Hematopoietic multipotent progenitor cell treated with erythropoietin and hydrocortisone succinate and interleukin-3 and kit ligand, for 8 days (in vitro differentiated cells): ENCODE data around the gene ZFAND2B.

Source experiments
- DNase-seq: peaks from one replicate; pipeline ENCODE4 v3.0.0-alpha.2; 2015

Gene ZFAND2B, protein sequence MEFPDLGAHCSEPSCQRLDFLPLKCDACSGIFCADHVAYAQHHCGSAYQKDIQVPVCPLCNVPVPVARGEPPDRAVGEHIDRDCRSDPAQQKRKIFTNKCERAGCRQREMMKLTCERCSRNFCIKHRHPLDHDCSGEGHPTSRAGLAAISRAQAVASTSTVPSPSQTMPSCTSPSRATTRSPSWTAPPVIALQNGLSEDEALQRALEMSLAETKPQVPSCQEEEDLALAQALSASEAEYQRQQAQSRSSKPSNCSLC

DNA sequence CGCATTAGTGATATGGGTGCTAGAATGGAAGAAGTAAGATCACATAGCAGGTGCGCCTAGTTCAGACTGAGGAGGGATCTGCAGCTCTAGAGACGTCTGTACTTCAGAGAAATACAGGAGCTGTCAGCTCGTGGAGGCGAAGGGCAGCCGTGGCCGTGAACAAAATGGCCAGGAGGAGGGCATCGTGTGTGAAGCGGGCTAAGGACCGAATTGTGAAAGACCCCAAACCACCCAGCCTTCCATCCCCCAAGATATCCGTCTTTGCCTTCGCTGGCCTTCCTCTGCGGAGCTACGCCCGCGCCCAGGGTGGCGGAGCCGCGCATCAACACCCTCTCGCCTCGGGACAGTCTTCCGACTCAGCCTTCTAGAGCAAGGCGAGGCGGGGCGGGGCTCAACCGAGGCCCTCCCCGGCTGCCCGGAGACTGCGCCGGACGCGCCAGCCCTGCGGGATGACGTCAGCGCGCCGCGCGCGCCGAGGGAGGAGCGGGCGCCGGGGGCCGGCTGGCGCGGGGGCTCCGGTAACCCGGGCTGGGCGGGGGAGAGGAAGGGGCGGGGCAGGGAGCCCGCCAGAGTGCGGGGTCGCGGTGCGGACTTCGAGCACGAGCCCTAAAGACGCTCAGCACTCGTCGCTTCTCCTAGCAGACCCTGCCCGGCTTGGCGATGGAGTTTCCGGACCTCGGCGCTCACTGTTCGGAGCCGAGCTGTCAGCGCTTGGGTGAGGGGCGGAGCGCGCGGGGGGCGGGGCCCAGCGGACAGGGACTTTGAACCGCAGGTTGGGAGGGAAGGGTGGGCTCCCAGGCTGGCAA is at the start of gene ZFAND2B:
ZFAND2B (plus strand) TSS at position 455 of the 806 bp plus-strand sequence; CDS start at position 661, 206 bp downstream.
- DNase-seq: peak; percentile 93

DNA sequence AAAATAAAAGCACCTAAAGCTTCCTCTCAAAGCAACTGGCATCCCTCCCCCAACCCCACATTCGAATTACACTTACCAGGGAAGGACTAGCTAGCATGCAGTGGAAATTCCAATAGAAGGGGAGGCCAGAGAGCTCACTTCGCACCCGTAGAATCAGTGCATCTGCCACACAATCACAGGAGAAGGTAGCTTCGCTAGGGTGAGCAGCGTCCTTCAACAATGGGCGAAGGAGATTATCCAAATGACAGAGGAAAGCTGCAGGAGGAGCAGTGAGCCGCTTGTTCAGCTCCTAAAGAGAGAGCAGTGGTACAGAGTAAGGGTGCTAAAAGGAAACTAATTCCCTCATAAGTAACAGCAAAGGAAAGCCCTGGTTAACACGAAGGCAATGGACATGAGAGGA is 49.2 kb upstream of the ZFAND2B start:
- no peak for DNase-seq

DNA sequence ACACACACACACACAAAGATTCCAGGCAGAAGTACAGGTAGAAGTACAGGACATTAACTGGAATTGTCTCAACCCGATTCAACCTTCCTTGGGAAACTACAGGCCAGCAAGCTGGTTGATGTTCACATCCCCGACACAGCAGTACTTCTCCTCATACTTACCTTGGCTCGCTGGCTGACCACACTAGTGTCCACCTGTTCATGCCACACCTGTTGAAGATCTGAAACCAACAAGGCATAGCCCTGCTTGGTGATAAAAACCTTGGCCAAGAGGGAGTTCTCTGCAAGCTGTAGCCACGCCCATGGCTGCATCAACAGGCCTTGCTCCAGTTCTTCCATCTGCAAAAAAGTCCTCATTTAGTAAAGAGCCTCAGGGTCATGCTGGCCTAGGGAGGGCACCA is 48.6 kb upstream of the ZFAND2B start:
- peak; percentile 14 for DNase-seq

DNA sequence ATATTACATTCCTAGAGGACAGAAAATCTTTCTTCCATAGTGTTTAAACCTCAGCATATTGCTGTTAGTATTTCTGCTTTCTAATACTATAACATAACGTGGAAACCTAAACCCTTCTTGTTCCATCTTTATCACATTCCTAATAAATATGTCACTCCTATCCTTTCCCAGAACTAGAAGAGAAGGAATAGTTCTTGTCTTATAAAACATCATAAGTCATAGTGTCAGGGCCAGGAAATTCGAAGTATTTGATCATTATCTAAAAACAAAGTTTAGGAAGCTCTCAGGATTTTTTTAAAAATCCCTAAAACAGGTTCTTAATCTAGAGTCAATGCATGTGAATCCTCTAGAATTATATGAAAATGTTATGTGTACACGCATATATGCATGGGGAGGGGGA is 48.0 kb upstream of the ZFAND2B start:
- no peak for DNase-seq

DNA sequence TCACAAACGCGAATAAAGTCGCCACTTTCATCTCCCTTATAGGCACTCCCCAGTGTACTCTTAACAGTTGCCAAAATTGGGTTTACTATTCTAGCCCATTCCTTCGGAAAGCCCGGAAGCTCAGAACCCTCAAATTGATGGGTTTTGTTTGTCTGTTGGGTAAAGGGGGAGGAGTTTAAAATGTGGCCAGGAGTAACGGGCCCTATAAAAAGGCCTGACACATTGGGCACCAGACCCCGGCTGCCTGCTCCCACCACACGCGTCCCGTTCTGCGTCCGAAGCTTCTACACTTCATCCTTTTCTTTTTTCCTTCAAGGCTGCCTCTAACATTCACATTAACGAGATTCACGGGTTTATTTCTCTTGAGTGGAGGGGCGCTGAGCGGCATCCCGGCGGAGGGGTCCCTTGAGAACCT is 46.8 kb upstream of the ZFAND2B start:
- DNase-seq: no peak

DNA sequence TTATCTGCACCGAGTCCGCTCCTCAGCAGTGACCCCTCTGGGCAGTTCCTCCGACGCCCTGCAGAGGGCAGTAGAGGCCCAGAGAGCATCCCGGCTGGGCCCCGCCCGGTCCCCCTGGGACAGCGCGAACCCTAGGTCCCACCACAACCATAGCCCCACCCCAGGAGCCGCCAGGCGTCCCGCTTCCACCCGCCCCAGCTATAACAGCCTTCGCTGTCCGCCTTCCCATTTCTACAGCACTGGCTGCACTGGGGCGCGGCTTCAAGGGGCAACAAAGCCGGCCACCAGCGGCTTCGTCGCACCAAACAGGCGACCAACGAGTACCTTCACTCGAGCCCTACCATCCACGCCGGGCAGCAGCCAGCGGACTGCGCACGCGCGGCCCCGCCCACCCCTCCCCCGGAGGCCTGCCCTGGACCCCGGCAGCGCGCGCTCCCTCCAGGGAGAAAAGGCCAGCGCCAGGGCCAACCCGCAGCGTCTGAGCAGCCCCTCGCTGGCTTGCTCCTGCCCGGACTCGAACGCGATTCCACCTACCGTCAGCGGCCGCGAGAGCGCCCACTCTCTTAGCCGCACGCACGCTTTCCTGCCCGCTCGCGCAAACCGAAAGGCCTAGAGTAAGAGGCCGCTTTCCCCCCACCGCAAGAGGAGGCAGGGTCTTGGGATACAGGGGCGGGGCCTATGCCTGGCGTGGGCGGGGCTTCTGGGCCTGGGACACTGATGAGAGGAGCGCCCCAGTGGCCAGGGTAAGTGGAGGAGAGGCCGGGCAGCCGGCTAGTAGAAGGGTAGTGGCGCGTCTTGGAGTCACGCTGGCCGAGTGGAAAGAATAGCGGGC is 46.2 kb upstream of the ZFAND2B start, which contains the start of gene NHEJ1:
NHEJ1 (minus strand) TSS at position 630 of the 832 bp plus-strand sequence. CDS start 2,453 bp downstream, outside the sequence.
- DNase-seq: peak; percentile 94

DNA sequence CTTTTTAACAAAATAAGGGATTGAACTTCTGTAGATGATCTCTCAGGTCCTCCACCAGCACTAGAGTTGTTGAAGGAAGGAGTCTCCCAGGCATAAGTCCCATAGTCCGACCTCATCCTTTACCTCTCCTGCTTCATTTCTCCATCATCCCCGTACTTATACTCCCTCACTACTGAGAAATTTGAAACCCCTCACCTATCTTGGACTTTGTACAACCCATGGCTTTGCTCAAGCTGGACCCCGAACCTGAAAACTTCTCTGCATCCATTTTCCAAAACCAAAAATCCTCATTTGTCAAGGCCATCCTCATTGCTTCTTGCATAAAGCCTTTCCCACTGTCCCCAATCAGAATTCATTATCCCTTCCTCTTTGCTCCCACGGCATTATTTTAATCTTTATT is 45.5 kb upstream of the ZFAND2B start:
- no peak for DNase-seq

DNA sequence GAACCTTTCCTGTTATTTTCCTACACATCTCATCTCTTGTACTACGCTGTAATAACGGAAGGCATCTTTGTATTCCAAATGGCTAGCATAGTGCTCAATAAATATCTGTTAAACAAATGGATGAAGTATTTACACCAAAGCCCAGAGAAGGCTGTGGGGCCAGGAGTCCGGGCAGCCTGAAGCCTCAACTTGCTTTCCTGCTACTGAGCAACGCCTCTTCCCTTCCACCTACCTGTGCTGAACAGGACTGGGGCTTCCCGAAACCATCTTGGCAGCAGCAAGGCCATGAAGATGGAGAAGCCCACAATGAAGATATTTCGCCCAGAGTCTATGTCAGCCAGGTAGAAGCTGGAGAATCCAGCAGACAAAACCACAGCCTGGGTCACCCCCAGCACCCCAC is 43.4 kb upstream of the ZFAND2B start:
- DNase-seq: no peak

DNA sequence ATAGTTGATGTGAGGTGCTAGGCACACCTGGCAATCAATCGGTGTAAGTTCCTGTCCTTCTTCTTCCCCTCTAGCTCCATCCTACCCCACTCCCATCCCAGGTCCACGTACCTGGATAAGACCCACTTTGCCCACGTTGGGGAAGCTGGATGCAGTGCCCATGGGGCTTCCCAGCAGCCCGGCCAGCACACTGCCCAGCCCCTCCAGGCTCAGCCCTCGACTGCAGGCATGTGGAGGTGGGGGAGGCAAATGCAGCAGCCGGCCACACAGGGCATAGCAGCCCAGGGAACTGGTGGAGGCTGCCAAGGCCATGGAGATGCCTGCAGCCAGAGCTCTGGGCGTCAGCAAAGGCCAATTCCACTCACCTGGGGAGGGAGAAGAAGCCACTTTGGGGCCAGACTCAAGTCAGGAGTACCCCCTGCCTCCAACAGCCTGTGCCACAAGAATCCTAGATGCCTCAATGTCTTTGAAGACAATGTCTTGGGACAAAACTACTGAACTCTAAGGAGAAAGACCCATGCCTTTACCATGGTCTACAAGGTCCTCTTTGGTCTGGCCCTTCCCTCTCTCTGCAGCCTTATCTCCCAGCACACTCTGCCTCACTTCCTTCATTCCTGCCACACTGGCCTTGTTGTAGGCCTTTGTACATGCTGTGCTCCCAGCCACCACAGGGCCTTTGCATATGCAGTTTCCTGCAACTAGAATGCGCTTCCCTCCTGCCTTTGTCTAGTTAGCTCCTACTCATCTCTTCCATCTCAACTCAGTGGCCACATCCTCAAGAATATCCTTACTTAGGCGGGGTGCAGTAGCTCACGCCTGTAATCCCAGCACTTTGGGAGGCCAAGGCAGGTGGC is 41.3 kb upstream of the ZFAND2B start:
- DNase-seq: peak; percentile 33

DNA sequence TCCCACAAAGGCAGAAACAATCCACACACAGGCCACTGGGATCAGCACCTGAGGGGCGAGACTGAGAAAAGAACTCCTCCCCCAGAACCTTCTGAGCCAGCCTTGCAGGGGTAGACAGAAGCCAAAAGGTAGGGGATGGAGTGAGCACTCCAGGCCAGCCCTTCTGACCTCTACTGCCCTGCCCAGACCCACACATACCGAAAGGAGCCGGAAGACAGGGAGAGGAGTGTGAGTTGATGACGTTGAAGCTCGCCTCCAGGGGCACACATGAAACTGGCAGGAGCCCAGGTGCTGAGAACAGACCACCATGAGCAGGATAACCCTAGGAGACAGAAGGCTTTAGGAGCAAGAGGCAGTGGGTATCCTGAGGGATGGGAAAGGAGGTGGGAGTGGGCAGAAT is 38.6 kb upstream of the ZFAND2B start:
- DNase-seq: no peak

DNA sequence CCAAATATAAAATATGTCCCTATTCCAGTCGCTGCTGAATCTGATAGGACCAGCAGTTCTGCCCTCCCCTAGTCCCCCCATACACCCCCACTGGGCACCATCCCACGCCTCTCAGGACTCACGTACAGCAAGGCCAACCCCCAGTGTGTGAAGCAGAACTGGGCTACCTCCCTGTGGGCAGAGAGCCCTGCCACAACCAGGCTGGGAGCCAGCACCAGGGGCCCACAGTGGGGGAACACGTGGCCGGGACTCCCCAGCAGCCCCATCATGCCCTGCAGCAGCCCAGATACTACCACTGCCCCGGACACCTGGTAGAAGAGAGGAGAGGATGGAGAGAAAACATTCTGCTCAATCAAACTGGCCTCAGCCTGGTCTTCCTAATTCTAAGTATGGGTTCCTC is 38.1 kb upstream of the ZFAND2B start:
- peak; percentile 40 for DNase-seq

DNA sequence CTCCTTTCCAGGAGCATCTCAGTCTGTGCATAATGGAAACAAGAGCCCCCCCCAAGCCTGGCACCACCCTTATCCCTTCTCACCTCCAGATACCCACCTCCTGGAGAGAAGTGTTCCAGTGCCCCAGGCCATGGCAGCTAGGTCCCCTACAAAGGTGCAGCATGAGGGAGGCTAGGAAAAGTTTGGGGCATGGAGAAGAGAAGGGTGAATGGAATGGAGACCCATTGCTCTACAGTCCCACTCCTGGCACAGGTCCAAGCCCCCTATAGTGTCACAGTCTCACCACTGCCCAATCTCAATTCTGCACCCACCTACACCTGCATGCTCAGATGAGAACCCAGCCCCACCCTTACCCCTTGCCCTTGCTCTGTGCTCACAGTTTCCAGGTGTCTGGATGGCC is 37.6 kb upstream of the ZFAND2B start:
- no peak for DNase-seq

DNA sequence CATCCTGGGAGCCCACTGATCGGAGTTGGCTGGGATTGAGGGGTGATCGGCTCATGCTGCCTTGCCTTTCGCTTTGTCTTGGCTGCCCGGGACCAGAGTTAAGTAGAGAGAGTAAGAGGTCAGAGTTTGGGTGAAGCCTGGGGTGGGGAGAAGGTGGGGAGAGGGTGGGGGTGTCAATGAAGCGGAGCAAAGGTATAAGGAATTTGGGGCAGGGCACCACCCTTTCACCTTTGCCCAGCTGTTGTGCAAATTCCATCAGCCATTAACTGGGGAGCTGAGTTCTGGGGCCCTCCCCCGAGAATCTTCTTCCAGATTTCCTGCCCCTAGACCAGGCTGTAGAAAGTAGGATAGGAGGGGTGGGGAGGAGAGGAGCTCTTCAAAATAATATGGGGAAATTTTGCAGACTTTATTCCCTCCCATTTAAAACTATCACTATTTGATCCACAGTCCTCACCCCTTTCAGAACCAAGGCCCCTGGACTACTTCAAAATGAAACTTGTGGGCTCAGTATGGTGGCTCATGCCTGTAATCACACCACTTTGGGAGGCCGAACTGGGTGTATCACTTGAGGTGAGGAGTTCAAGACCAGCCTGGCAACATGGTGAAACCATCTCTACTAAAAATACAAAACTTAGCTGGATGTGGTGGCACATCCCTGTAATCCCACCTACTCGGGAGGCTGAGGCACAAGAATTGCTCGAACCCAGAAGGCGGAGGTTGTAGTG is 36.5 kb upstream of the ZFAND2B start, which contains the start of gene SLC23A3:
SLC23A3 (minus strand) TSS at position 100 of the 725 bp plus-strand sequence; CDS start at position 55, 45 bp downstream.
- DNase-seq: no peak

DNA sequence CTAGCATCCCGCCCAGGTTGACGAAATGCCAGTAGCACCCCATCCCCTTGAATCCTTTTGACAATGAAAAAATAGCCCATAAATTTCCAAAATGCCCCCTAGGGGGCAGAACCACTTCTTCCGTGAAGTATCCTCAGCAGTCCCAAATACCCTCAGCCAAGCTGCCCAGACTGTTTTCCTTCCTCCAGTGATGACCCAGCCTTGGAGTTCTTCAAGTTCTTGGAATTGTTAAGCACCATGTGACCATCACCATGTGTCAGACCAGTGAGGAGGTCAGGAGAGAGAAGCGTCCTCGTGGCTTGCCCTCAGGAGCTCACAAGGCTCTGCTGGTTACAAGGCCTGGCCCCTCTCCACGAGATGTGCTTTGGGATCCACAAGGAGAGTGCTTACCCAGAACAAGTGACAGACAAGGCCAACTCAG is 35.3 kb upstream of the ZFAND2B start:
- DNase-seq: peak; percentile 65

DNA sequence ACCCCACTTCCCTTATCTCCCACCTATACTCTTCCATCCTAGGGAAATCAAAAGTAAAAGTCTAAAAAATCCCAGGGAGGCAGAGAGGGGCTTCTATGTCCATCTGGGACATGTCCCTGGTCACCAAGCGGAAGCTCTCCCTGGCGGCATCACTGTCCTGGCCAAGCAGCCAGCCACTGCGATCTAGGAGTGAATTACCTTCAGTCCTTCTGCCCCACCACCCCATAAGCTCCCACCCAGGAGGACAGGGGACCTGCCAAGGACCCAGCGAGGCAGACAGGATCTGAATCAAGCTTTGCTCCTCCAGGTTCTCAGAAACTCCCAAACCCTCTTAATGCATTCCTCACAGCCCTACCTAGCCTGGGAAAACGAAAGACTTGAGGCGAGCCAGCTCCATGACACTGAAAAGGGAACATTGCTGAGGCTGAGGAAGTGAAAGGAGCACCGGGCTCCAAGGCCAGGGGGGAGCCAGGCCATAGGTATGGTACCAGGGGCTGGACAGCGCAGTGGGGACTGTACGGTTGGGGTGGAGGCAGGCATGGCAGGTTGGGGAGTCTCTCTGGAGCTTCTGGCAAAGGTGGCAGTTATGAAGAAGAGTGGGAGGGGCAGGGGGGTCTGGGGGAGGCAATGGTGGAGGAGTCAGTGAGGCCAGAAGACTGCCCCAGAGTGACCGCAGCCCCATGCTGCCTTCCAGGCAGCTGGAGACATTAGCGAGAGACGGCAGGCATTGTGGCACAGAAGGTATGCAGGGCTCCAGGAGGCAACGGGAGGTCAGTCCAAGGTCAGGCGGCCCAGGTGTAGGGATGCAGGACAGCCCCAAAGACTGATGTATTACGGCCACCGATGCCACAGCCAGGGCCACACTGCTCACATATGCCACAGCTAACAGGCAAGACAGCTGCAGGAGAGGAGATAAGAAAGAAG is 34.1 kb upstream of the ZFAND2B start:
- peak; percentile 33 for DNase-seq

DNA sequence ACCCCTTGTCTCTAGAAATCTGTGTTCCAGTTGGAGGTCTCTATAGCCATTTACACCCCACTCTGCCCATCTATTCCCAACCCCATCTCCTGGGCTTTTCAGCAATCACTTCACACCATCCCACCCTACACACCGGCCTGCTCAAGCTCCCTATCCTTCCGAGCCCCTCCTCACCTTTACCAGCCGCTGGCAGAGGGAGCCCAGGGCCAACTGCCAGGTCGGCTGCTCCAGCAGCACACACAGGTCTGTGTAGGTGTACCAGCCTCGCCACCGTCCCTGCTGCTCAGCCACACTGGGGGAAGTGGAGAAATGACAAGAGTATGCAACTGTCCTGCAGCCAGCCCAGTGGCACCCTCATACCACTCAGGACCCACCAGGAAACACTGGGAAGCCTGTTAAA is 33.4 kb upstream of the ZFAND2B start:
- DNase-seq: no peak

DNA sequence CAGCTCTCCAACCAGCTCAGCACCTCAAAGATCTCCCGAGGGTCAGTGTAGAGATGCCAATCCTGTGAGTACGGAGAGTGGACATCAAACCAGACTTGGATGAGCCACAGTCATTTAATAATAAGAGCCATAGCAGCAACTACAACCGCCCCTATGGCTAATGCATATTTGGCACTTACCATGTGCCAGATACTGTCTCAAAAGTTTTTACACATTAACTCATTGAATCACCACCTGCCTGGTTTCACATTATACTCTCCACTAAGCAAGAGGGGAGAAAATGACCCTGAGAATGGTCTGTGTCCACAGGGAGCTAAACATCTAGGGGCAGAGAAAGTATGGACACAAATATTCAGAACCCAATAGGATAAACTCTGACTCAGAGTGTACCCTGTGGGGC is 32.4 kb upstream of the ZFAND2B start:
- no peak for DNase-seq

DNA sequence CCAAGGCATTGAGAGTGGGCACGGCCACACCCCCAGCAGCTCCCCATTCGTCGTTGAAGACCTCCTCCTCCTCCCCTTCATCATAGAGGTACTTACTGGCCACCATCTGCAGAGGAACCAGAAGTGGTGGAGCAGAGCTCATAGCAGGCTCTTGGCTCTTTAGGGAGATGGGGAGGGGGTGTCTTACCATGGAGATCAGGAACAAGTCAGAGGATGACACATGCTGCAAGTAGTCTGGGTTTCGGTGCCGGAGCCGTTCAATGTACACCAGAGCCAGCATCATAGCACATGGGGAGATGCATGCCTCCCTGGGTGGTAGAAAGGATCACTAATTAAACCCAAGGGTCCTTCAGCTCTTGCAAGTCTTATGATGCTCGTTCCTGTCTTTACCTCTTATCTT is 31.8 kb upstream of the ZFAND2B start:
- DNase-seq: no peak

DNA sequence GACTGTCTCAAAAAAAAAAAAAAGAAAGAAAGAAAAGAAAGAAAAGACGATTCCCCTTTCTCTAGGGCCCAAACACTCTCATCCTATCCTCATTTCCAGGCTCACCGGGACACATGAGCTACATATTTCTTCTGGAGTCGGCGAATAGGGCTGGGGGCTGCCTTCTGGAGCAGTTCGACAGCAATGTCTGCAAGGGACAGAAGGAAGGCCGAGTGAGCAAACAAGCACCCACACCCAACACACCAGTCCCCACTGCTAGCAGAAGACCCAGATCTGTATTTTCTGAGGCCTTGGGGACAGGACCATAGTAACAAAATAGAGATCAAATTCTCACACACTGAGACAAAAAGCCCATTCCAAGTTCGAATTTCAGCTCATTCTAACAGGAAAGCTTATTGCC is 31.1 kb upstream of the ZFAND2B start:
- DNase-seq: no peak
